WTC11 (cell line): ENCODE results near the gene CSF2. TPM values are rescaled to one million over a fixed set of nuclear protein-coding genes. Genes with fewer than 3 reads are reported as not detected.

ENCODE experiments used
- ATAC-seq: fragments of 200-7000 bp; cut with Tn5 transposase; 2 replicates; pipeline ENCODE4 v1.10.0; 2021; ENCODE audit warnings: mild to moderate bottlenecking, moderate library complexity
- CTCF ChIA-PET: fragments of 300-600 bp; sonication (Branson Sonifier 250); formaldehyde crosslinking; loops from one replicate; lab custom pipeline; 2021; ENCODE audit warnings: antibody characterized with exemption; lab: Charles Lee
- POLR2A ChIA-PET: fragments of 350-600 bp; sonication (Branson Sonifier 250); formaldehyde crosslinking; loops from one replicate; lab custom pipeline; 2021; ENCODE audit warnings: antibody characterized with exemption; lab: Charles Lee
- DNase-seq: peaks from one replicate; pipeline ENCODE4 v3.0.0; 2021; ENCODE audit warnings: low spot score
- H3K27ac Mint-ChIP-seq: 2 replicates; pipeline ENCODE4 v1.8.0; 2021; ENCODE audit warnings: mixed read lengths
- H3K27me3 Mint-ChIP-seq: 2 replicates; pipeline ENCODE4 v1.8.0; 2021; ENCODE audit warnings: low read depth, mild to moderate bottlenecking, moderate library complexity, mixed read lengths
- H3K36me3 Mint-ChIP-seq: 2 replicates; pipeline ENCODE4 v1.8.0; 2021; ENCODE audit warnings: mixed read lengths
- H3K4me1 Mint-ChIP-seq: 2 replicates; pipeline ENCODE4 v1.8.0; 2022; ENCODE audit warnings: mixed read lengths
- H3K4me3 Mint-ChIP-seq: 2 replicates; pipeline ENCODE4 v1.8.0; 2021; ENCODE audit warnings: mild to moderate bottlenecking, moderate library complexity, mixed read lengths
- H3K9me3 Mint-ChIP-seq: 2 replicates; pipeline ENCODE4 v1.8.0; 2021; ENCODE audit warnings: mixed read lengths
- CREB1 ChIP-seq: sonication (generic); formaldehyde crosslinking; IDR thresholded peaks from 2 replicates; pipeline ENCODE4 v1.8.0; 2023; ENCODE audit warnings: mild to moderate bottlenecking, missing genetic modification reagents
- ELF4 ChIP-seq: sonication (generic); formaldehyde crosslinking; IDR thresholded peaks from 2 replicates; pipeline ENCODE4 v1.8.1; 2022; ENCODE audit warnings: low read depth, mild to moderate bottlenecking, moderate library complexity, missing genetic modification reagents
- ESRRA ChIP-seq: sonication (generic); formaldehyde crosslinking; IDR thresholded peaks from 2 replicates; pipeline ENCODE4 v1.8.1; 2022; ENCODE audit warnings: mild to moderate bottlenecking, missing genetic modification reagents, borderline replicate concordance
- ETV6 ChIP-seq: sonication (generic); formaldehyde crosslinking; IDR thresholded peaks from 2 replicates; pipeline ENCODE4 v1.8.1; 2022; ENCODE audit warnings: mild to moderate bottlenecking, missing genetic modification reagents
- FOXK1 ChIP-seq: sonication (generic); formaldehyde crosslinking; IDR thresholded peaks from 2 replicates; pipeline ENCODE4 v1.8.0; 2022; ENCODE audit warnings: mild to moderate bottlenecking, moderate library complexity, missing genetic modification reagents
- FOXP1 ChIP-seq: sonication (generic); formaldehyde crosslinking; IDR thresholded peaks from 2 replicates; pipeline ENCODE4 v1.8.0; 2022; ENCODE audit warnings: missing genetic modification reagents, mild to moderate bottlenecking, moderate library complexity, borderline replicate concordance
- GTF2I ChIP-seq: fragments of 250-450 bp; sonication (Bioruptor Pico); conservative IDR thresholded peaks from 2 replicates; pipeline ENCODE4 v1.4.0; 2021; ENCODE audit warnings: mild to moderate bottlenecking
- JUN ChIP-seq: sonication (generic); formaldehyde crosslinking; IDR thresholded peaks from 2 replicates; pipeline ENCODE4 v1.8.0; 2023; ENCODE audit warnings: mild to moderate bottlenecking, missing genetic modification reagents
- KAT7 ChIP-seq: sonication (generic); formaldehyde crosslinking; IDR thresholded peaks from 2 replicates; pipeline ENCODE4 v1.8.1; 2023; ENCODE audit warnings: missing genetic modification reagents, mild to moderate bottlenecking, borderline replicate concordance
- NFATC4 ChIP-seq: fragments of 250-450 bp; sonication (Bioruptor Pico); IDR thresholded peaks from 2 replicates; pipeline ENCODE4 v1.9.0; 2021; ENCODE audit warnings: mild to moderate bottlenecking
- NR1H2 ChIP-seq: sonication (generic); formaldehyde crosslinking; IDR thresholded peaks from 2 replicates; pipeline ENCODE4 v1.9.0; 2021; ENCODE audit warnings: mild to moderate bottlenecking, moderate library complexity, missing genetic modification reagents
- RORB ChIP-seq: fragments of 250-450 bp; sonication (Bioruptor Pico); IDR thresholded peaks from 2 replicates; pipeline ENCODE4 v1.9.0; 2021; ENCODE audit warnings: mild to moderate bottlenecking
- ZNF138 ChIP-seq: sonication (generic); formaldehyde crosslinking; conservative IDR thresholded peaks from 2 replicates; pipeline ENCODE4 v1.8.1; 2022; ENCODE audit warnings: mild to moderate bottlenecking, moderate library complexity, missing genetic modification reagents
- ZNF423 ChIP-seq: fragments of 250-450 bp; sonication (Bioruptor Pico); IDR thresholded peaks from 2 replicates; pipeline ENCODE4 v2.1.2; 2022; ENCODE audit warnings: mild to moderate bottlenecking, moderate library complexity
- total RNA-seq: library from RNA; stranded (reverse); gene quantifications from 3 replicates; pipeline ENCODE4 v1.2.3, GENCODE V29; 2021
- TF ChIP-seq, protein P1 (sequence below): sonication (generic); formaldehyde crosslinking; IDR thresholded peaks from 2 replicates; pipeline ENCODE4 v1.8.0; 2023; ENCODE audit warnings: mild to moderate bottlenecking, missing genetic modification reagents
- TF ChIP-seq, protein P2 (sequence below): sonication (generic); formaldehyde crosslinking; IDR thresholded peaks from 2 replicates; pipeline ENCODE4 v1.8.0; 2022; ENCODE audit warnings: mild to moderate bottlenecking, missing genetic modification reagents
- TF ChIP-seq, protein P3 (sequence below): sonication (generic); formaldehyde crosslinking; IDR thresholded peaks from 2 replicates; pipeline ENCODE4 v1.8.0; 2022; ENCODE audit warnings: mild to moderate bottlenecking, missing genetic modification reagents
- TF ChIP-seq, protein P4 (sequence below): sonication (generic); formaldehyde crosslinking; IDR thresholded peaks from 2 replicates; pipeline ENCODE4 v1.8.1; 2023; ENCODE audit warnings: mild to moderate bottlenecking, missing genetic modification reagents
- TF ChIP-seq, protein P5 (sequence below): fragments of 250-450 bp; sonication (Bioruptor Pico); IDR thresholded peaks from 2 replicates; pipeline ENCODE4 v1.9.0; 2021; ENCODE audit warnings: moderate library complexity, mild to moderate bottlenecking, inconsistent platforms, borderline replicate concordance
- TF ChIP-seq, protein P6 (sequence below): sonication (generic); formaldehyde crosslinking; IDR thresholded peaks from 2 replicates; pipeline ENCODE4 v1.8.0; 2022; ENCODE audit warnings: mild to moderate bottlenecking, missing genetic modification reagents
- TF ChIP-seq, protein P7 (sequence below): sonication (generic); formaldehyde crosslinking; IDR thresholded peaks from 2 replicates; pipeline ENCODE4 v1.8.1; 2022; ENCODE audit warnings: low read depth, missing genetic modification reagents, borderline replicate concordance
- TF ChIP-seq, protein P8 (sequence below): sonication (generic); formaldehyde crosslinking; IDR thresholded peaks from 2 replicates; pipeline ENCODE4 v1.8.0; 2023; ENCODE audit warnings: missing genetic modification reagents

CSF2 gene
- total RNA-seq, 1 experiment from 2014 or later, result not detected

DNA sequence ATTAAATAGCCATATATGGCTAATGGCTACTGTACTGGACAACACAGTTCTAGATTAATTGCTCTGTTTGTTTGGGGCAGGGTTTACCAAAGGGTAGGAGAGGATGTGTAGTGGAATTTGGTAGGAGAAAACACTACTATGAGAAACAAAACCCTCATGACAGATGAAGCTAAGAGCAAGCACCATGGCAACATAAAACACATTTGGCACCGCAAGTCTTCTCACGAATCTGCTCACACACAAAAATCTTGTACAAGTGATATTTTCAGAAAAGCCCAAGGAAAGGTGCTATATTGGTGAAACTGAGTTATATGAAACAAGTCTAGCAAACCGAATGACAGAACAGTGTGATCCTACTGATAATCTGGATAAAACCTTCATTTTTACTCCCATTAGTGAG lies 38.5 kb downstream of the CSF2 start (continued):
- TF ChIP-seq, protein P1, sequence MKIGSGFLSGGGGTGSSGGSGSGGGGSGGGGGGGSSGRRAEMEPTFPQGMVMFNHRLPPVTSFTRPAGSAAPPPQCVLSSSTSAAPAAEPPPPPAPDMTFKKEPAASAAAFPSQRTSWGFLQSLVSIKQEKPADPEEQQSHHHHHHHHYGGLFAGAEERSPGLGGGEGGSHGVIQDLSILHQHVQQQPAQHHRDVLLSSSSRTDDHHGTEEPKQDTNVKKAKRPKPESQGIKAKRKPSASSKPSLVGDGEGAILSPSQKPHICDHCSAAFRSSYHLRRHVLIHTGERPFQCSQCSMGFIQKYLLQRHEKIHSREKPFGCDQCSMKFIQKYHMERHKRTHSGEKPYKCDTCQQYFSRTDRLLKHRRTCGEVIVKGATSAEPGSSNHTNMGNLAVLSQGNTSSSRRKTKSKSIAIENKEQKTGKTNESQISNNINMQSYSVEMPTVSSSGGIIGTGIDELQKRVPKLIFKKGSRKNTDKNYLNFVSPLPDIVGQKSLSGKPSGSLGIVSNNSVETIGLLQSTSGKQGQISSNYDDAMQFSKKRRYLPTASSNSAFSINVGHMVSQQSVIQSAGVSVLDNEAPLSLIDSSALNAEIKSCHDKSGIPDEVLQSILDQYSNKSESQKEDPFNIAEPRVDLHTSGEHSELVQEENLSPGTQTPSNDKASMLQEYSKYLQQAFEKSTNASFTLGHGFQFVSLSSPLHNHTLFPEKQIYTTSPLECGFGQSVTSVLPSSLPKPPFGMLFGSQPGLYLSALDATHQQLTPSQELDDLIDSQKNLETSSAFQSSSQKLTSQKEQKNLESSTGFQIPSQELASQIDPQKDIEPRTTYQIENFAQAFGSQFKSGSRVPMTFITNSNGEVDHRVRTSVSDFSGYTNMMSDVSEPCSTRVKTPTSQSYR (CRISPR knock-in tag), result no peak
- TF ChIP-seq ESRRA, result no peak
- TF ChIP-seq RORB (CRISPR knock-in tag), result no peak
- TF ChIP-seq FOXK1 (CRISPR knock-in tag), result no peak

DNA sequence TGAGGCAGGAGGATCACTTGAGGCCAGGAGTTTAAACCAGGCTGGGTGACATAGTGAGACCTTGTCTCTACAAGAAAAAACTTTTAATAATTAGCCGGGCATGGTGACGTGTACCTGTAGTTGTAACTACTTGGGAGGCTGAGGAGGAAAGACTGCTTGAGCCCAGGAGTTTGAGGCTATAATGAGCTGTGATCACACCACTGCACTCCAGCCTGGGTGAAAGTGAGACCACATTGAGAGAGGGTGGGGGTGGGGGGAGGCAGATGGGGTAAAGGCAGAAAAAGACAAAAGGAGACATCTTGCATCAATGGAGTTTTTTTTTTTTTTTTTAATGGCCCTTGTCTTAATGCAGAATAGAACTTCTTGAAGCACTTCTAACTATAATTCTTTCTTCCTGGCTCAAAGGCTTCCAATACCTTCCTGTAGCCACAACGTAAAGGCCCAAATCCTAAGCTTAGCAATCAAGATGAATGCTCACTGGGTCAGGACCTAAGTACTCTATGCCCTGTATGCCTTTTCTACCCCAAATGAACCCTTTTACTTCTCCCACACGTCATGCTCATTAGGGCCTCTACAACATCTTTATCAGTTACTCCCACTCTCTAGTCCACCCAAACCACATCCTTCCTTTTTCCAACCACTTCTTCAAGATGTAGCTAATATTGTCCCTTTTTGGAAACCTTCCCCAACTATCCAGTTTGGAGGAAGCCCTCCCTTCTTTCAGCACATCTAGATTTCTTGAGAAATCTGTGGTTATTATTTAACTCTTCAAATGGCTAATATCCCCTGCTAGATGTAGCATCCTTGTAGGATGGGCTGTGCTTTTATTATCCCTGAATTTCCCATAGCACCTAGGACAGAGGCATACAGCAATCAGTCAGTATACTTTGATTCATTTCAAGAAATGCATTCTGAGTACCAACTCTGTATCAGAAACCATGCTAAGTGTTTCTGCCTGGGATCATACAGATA lies 40.8 kb downstream of the CSF2 start:
- ChIA-PET POLR2A (no interaction called here), CTCF (no interaction called here)
- H3K4me3 Mint-ChIP-seq, result no peak overlapping the region
- no peaks in the 10 kb centered on the region for H3K27me3 Mint-ChIP-seq
- ATAC-seq, result no peak
- H3K9me3 Mint-ChIP-seq, result no peaks in the 10 kb centered on the region
- H3K27ac Mint-ChIP-seq, result no peak overlapping the region
- DNase-seq, result no peak
- 0 out of 2 replicates have a peak, but pooled peaks cover 5% of the 10 kb centered on the region for H3K4me1 Mint-ChIP-seq
- H3K36me3 Mint-ChIP-seq, result no peaks in the 10 kb centered on the region
- TF ChIP-seq JUN (CRISPR knock-in tag) (no peak), NFATC4 (no peak), FOXP1 (no peak), GTF2I (CRISPR knock-in tag) (no peak), ETV6 (no peak), KAT7 (no peak), ZNF423 (CRISPR knock-in tag) (no peak), ZNF138 (CRISPR knock-in tag) (no peak), ELF4 (CRISPR knock-in tag) (no peak), NR1H2 (no peak), FOXK1 (CRISPR knock-in tag) (no peak), CREB1 (no peak)
- TF ChIP-seq, protein P2, sequence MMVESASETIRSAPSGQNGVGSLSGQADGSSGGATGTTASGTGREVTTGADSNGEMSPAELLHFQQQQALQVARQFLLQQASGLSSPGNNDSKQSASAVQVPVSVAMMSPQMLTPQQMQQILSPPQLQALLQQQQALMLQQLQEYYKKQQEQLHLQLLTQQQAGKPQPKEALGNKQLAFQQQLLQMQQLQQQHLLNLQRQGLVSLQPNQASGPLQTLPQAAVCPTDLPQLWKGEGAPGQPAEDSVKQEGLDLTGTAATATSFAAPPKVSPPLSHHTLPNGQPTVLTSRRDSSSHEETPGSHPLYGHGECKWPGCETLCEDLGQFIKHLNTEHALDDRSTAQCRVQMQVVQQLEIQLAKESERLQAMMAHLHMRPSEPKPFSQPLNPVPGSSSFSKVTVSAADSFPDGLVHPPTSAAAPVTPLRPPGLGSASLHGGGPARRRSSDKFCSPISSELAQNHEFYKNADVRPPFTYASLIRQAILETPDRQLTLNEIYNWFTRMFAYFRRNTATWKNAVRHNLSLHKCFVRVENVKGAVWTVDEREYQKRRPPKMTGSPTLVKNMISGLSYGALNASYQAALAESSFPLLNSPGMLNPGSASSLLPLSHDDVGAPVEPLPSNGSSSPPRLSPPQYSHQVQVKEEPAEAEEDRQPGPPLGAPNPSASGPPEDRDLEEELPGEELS, result no peak
- TF ChIP-seq, protein P3, sequence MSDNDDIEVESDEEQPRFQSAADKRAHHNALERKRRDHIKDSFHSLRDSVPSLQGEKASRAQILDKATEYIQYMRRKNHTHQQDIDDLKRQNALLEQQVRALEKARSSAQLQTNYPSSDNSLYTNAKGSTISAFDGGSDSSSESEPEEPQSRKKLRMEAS, result no peak
- TF ChIP-seq, protein P4, sequence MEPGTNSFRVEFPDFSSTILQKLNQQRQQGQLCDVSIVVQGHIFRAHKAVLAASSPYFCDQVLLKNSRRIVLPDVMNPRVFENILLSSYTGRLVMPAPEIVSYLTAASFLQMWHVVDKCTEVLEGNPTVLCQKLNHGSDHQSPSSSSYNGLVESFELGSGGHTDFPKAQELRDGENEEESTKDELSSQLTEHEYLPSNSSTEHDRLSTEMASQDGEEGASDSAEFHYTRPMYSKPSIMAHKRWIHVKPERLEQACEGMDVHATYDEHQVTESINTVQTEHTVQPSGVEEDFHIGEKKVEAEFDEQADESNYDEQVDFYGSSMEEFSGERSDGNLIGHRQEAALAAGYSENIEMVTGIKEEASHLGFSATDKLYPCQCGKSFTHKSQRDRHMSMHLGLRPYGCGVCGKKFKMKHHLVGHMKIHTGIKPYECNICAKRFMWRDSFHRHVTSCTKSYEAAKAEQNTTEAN (CRISPR knock-in tag), result no peak
- TF ChIP-seq, protein P5, sequence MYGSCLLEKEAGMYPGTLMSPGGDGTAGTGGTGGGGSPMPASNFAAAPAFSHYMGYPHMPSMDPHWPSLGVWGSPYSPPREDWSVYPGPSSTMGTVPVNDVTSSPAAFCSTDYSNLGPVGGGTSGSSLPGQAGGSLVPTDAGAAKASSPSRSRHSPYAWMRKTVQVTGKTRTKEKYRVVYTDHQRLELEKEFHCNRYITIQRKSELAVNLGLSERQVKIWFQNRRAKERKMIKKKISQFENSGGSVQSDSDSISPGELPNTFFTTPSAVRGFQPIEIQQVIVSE (CRISPR knock-in tag), result no peak
- TF ChIP-seq, protein P6, sequence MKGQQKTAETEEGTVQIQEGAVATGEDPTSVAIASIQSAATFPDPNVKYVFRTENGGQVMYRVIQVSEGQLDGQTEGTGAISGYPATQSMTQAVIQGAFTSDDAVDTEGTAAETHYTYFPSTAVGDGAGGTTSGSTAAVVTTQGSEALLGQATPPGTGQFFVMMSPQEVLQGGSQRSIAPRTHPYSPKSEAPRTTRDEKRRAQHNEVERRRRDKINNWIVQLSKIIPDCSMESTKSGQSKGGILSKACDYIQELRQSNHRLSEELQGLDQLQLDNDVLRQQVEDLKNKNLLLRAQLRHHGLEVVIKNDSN (CRISPR knock-in tag), result no peak
- TF ChIP-seq, protein P7, sequence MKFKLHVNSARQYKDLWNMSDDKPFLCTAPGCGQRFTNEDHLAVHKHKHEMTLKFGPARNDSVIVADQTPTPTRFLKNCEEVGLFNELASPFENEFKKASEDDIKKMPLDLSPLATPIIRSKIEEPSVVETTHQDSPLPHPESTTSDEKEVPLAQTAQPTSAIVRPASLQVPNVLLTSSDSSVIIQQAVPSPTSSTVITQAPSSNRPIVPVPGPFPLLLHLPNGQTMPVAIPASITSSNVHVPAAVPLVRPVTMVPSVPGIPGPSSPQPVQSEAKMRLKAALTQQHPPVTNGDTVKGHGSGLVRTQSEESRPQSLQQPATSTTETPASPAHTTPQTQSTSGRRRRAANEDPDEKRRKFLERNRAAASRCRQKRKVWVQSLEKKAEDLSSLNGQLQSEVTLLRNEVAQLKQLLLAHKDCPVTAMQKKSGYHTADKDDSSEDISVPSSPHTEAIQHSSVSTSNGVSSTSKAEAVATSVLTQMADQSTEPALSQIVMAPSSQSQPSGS (CRISPR knock-in tag), result no peak
- TF ChIP-seq, protein P8, sequence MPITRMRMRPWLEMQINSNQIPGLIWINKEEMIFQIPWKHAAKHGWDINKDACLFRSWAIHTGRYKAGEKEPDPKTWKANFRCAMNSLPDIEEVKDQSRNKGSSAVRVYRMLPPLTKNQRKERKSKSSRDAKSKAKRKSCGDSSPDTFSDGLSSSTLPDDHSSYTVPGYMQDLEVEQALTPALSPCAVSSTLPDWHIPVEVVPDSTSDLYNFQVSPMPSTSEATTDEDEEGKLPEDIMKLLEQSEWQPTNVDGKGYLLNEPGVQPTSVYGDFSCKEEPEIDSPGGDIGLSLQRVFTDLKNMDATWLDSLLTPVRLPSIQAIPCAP, result no peak
